Astrocyte of the cerebellum (primary cell): ENCODE measurements around the gene LRP6.

ENCODE experiments used
- DNase-seq: peaks from one replicate; pipeline ENCODE4 v3.0.0-alpha.2; 2011; ENCODE audit warnings: low read depth
- H3K4me3 ChIP-seq: 2 replicates; pipeline ENCODE4 v1.5.1; 2011; ENCODE audit warnings: mild to moderate bottlenecking, low read depth, low read length, moderate library complexity
- CTCF ChIP-seq: IDR thresholded peaks from 2 replicates; pipeline ENCODE4 v1.5.1; 2012; ENCODE audit warnings: low read length, low read depth, moderate library complexity, mild to moderate bottlenecking; ENCODE audit errors: missing control alignments
- in situ Hi-C: cut with HindIII; loops from 2 replicates; pipeline ENCODE4 v1.10.0; 2017; ENCODE audit warnings: low sequenced_read_pairs

Gene LRP6

GRCh38 chr12:12083688-12084087 is 183.2 kb downstream of the LRP6 start:
- DNase-seq = peak; percentile 8
- H3K4me3 ChIP-seq = no peak overlapping the region
- TF ChIP-seq CTCF = no peak
- in situ Hi-C loops = loop anchor here (25.0 kb wide), 1 partner anchor 254 kb away; no protein-coding TSS in a partner anchor

DNA sequence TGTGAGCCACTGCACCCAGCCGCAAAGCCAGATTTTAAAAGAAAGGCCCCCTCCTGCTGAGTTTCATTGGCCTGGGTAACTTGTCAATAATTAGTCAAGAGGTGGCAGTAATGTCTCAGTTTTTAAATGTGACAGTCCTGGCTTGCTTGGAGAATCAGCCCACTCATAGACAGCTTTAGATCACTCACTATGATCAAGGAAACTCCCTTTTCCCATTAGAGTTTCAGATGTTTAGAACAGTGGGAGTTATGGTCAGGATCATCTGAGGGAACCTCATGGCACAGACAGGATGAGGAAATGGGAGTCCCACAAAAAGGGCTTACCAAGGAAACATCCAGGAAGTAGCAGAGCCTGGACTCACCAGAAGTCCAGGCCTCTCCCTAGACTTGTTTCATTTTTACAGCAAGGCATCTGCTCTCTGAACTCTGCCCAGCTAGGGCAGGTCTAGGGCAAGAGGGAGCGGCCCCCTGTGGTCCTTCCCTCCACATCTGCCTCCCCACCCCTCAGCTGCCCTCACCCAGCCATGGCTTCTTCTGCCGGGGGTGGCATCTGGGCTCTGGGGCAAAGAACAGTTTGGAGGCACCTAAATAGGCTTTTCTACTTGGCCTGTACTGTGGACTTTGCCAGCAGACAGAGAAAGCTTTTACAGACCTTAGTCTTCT is 184.9 kb downstream of the LRP6 start:
- in situ Hi-C loops = loop anchor here (25.0 kb wide), 1 partner anchor 255 kb away; no protein-coding TSS in a partner anchor
- no peak overlapping the region for H3K4me3 ChIP-seq
- peak; percentile 4 for DNase-seq
- TF ChIP-seq CTCF = peak; percentile 17

- DNase-seq = no peak
- no peak overlapping the region for H3K4me3 ChIP-seq
- in situ Hi-C loops = loop anchor here (25.0 kb wide), 1 partner anchor 258 kb away; no protein-coding TSS in a partner anchor
- no peak for TF ChIP-seq CTCF
These were observed 187.6 kb downstream of the LRP6 start for GRCh38 chr12:12079291-12079690.

- no peak for DNase-seq
- no peak overlapping the region for H3K4me3 ChIP-seq
These were observed 194.6 kb downstream of the LRP6 start for GRCh38 chr12:12072064-12072760.

DNA sequence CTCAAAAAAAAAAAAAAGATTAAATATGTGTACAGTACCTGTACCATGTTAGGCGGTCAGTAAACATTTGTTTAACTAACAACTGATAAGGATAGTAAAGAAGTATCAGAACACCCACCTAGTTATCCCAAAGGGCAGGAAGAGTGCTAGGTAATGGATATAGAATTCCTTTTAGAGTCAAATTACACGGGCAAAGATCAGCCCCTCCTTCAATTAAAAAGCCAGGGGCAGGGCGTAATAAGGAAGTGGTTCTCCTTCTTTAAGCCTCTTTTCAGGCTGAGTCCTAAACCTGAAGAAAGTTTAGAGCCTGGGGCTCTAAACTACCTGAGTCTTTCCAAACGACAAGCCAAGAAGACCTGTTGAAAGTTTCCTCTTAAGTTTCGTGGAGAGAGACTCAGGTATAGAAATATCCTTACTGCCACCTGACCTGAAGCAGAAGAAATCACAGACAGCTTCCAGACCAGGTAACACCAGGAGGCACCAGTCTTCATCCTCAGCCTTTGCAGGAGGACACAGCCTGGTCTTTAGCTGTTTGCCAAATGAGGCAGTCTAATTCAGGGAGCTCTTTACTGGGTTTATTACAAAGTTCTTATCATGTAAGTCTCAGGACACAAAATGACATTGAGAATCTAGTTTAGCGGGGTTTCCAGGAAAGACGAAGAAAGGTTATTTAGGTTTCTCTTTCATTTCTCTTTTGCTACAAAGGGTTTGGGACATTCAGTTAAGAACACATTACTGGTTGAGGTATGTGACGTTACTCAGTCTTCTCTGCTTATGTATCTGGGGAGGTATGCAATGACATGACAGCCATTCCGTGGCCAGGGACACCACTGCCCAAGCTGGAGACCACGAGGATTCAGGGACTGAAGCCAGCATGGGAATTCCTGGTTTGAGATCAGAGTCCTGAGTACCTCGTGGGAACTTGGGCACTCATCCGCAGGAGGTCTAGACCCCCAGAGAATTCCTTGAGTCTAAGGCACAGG is 195.9 kb downstream of the LRP6 start, which contains the start of gene BCL2L14:
Gene BCL2L14, plus strand, starts transcription at position 266 of the 983 bp plus-strand sequence. CDS start 8,367 bp downstream, outside the sequence.
- H3K4me3 ChIP-seq = no peak within 1 kb of the TSS
- in situ Hi-C loops = no loop called here
- DNase-seq = no peak

More at GRCh38 chr12:12072064-12072760, 194.6 kb downstream of the LRP6 start:
- TF ChIP-seq CTCF = no peak
- in situ Hi-C loops = no loop called here

More for the DNA sequence above, 195.9 kb downstream of the LRP6 start, which contains the start of gene BCL2L14:
- no peak for TF ChIP-seq CTCF
